Endothelial cell of umbilical vein (primary cell): ENCODE data around the gene LANCL1. TPM values are rescaled to one million over a fixed set of nuclear protein-coding genes. Genes with fewer than 3 reads are reported as not detected.

ENCODE experiments used
- BruUV-seq: library from RNA; stranded (reverse); fragments of 400-500 nt; replicated peaks from 2 replicates; lab custom pipeline; 2021; lab: Mats Ljungman, UMichigan
- CTCF ChIA-PET: fragments of 300-600, 350-600 bp; sonication (Branson Sonifier 250); formaldehyde crosslinking; loops from one replicate; lab custom pipeline; 2021; ENCODE audit warnings: antibody characterized with exemption, inconsistent platforms; lab: Charles Lee
- POLR2A ChIA-PET: fragments of 300-600, 350-600 bp; sonication (Branson Sonifier 250); formaldehyde crosslinking; loops from one replicate; lab custom pipeline; 2021; ENCODE audit warnings: antibody characterized with exemption, inconsistent platforms; lab: Charles Lee
- DNase-seq: peaks from one replicate; pipeline ENCODE4 v3.0.0-alpha.2; 2011; ENCODE audit warnings: low read depth, low spot score
- FAIRE-seq: peaks from 2 replicates; lab custom pipeline; 2011; peaks lifted over from hg19 to GRCh38; lab: Jason Lieb, UNC
- H2AFZ ChIP-seq: 2 replicates; pipeline ENCODE4 v1.6.0; 2012; ENCODE audit warnings: low read depth, low read length, control low read depth, inconsistent platforms
- H3K27ac ChIP-seq: 2 replicates; pipeline ENCODE4 v1.5.1; 2011; ENCODE audit warnings: low read depth, mild to moderate bottlenecking, control low read depth, low read length, moderate library complexity; ENCODE audit not compliant: insufficient read depth
- H3K27me3 ChIP-seq, 2 experiments: 2 replicates each; pipeline versions ENCODE4 v1.6.0 to v1.6.1; 2011; ENCODE audit warnings: low read length in 2 of 2, mixed read lengths in 1 of 2; ENCODE audit not compliant: control insufficient read depth in 2 of 2, insufficient read depth in 2 of 2
- H3K36me3 ChIP-seq, 2 experiments: 2 replicates in 1 of 2; 3 replicates in 1 of 2; pipeline ENCODE4 v1.5.1; 2011; ENCODE audit warnings: low read length in 2 of 2, mild to moderate bottlenecking in 1 of 2, moderate library complexity in 1 of 2; ENCODE audit not compliant: control insufficient read depth in 2 of 2, insufficient read depth in 2 of 2; ENCODE audit errors: extremely low read depth in 1 of 2
- H3K4me1 ChIP-seq: 3 replicates; pipeline ENCODE4 v1.5.1; 2011; ENCODE audit warnings: mild to moderate bottlenecking, low read length; ENCODE audit not compliant: control insufficient read depth, insufficient read depth; ENCODE audit errors: extremely low read depth
- H3K4me2 ChIP-seq: 2 replicates; pipeline ENCODE4 v1.6.1; 2011; ENCODE audit warnings: low read length, control low read depth, mixed read lengths; ENCODE audit not compliant: insufficient read depth
- H3K4me3 ChIP-seq, 3 experiments: fragments of 200-600 bp in 1 of 3; sonication (generic), shearing (Covaris generic) in 1 of 3; replicated peaks in 1 of 3; 2 replicates each; pipeline ENCODE4 v1.5.1; 2011 to 2016; ENCODE audit warnings: control low read depth in 3 of 3, low read length in 3 of 3, mild to moderate bottlenecking in 2 of 3, inconsistent platforms in 1 of 3, low read depth in 1 of 3, moderate library complexity in 1 of 3; ENCODE audit not compliant: insufficient read depth in 1 of 3
- H3K79me2 ChIP-seq: 2 replicates; pipeline ENCODE4 v1.6.0; 2012; ENCODE audit warnings: low read length, inconsistent platforms; ENCODE audit not compliant: control insufficient read depth, insufficient read depth
- H3K9ac ChIP-seq: replicated peaks from 2 replicates; pipeline ENCODE3; 2011; ENCODE audit warnings: low read length, control low read depth; ENCODE audit not compliant: insufficient read depth; ENCODE audit errors: extremely low read depth
- H3K9me1 ChIP-seq: replicated peaks from 3 replicates; pipeline ENCODE4 v1.6.0; 2011; ENCODE audit warnings: mild to moderate bottlenecking, low read length; ENCODE audit not compliant: control insufficient read depth, insufficient read depth; ENCODE audit errors: extremely low read depth
- H3K9me3 ChIP-seq: replicated peaks from 2 replicates; pipeline ENCODE4 v1.5.1; 2012; ENCODE audit warnings: low read length, inconsistent platforms; ENCODE audit not compliant: control insufficient read depth, insufficient read depth
- H4K20me1 ChIP-seq: replicated peaks from 2 replicates; pipeline ENCODE3; 2011; ENCODE audit warnings: mild to moderate bottlenecking, low read length; ENCODE audit not compliant: control insufficient read depth, insufficient read depth; ENCODE audit errors: extremely low read depth
- EZH2 ChIP-seq: IDR thresholded peaks from 2 replicates; pipeline ENCODE4 v1.6.1; 2012; ENCODE audit warnings: borderline replicate concordance, low read depth, mild to moderate bottlenecking, moderate library complexity, low read length, inconsistent platforms; ENCODE audit not compliant: severe bottlenecking
- FOS ChIP-seq: IDR thresholded peaks from 2 replicates; pipeline ENCODE4 v1.6.1; 2011; ENCODE audit warnings: mild to moderate bottlenecking, low read length, moderate library complexity, borderline replicate concordance; ENCODE audit not compliant: insufficient read depth
- GATA2 ChIP-seq: IDR thresholded peaks from 2 replicates; pipeline ENCODE4 v1.7.0; 2011; ENCODE audit warnings: low read depth, mild to moderate bottlenecking, moderate library complexity, mixed read lengths, low read length; ENCODE audit not compliant: insufficient read length, insufficient read depth
- JUN ChIP-seq: IDR thresholded peaks from 2 replicates; pipeline ENCODE4 v1.6.1; 2011; ENCODE audit warnings: borderline replicate concordance, low read depth; ENCODE audit not compliant: insufficient read length, insufficient read depth
- MAX ChIP-seq: IDR thresholded peaks from 2 replicates; pipeline ENCODE4 v1.6.1; 2011; ENCODE audit not compliant: insufficient read depth, insufficient read length
- MYC ChIP-seq: IDR thresholded peaks from one replicate; pipeline ENCODE4 v1.6.1; 2011; ENCODE audit warnings: mild to moderate bottlenecking, low read depth, low read length
- POLR2A ChIP-seq: IDR thresholded peaks from 2 replicates; pipeline ENCODE4 v1.6.1; 2012; ENCODE audit warnings: low read depth, mild to moderate bottlenecking, control low read depth, low read length
- POLR2AphosphoS5 ChIP-seq: IDR thresholded peaks from 2 replicates; pipeline ENCODE4 v1.6.1; 2012; ENCODE audit warnings: low read depth, mild to moderate bottlenecking, control low read depth, low read length, moderate library complexity; ENCODE audit not compliant: insufficient read depth
- dilution Hi-C: fragments of 300-500 bp; cut with MboI; formaldehyde crosslinking; loops from one replicate; pipeline ENCODE4 v1.15.0; 2019; ENCODE audit warnings: low sequenced_read_pairs; ENCODE audit not compliant: extremely low pct_ligation_motif_present
- intact Hi-C: fragments of 100-400 bp; cut with micrococcal nuclease; formaldehyde crosslinking; loops from one replicate; pipeline ENCODE4 v1.10.0; 2022
- polyA plus RNA-seq, 4 experiments: library from polyadenylated mRNA; depleted of rRNA in 3 of 4; stranded (reverse) in 3 of 4; unstranded in 1 of 4; fragments of >200 nt; gene quantifications; 2 replicates each; pipeline versions ENCODE4 v1.2.1 to v1.2.3, GENCODE V29; 2011 to 2012; ENCODE audit warnings: missing spikeins in 1 of 4
- total RNA-seq: library from RNA; stranded (reverse); gene quantifications from 2 replicates; pipeline ENCODE4 v1.2.3, GENCODE V29; 2021
- TF ChIP-seq, protein P1 (sequence below), 2 donors: IDR thresholded peaks; 1 replicate in 1 of 2; 2 replicates in 1 of 2; pipeline ENCODE4 v1.5.1; 2011; ENCODE audit warnings: low read length in 2 of 2, mild to moderate bottlenecking in 2 of 2, moderate library complexity in 2 of 2, control low read depth in 1 of 2, inconsistent platforms in 1 of 2, low read depth in 1 of 2; ENCODE audit not compliant: insufficient read depth in 1 of 2; ENCODE audit errors: extremely low read depth in 1 of 2

LANCL1 gene
- total and polyA plus RNA-seq, 2 donors (not counting 3 experiments of a cell fraction or from before 2014, with no cell fraction given), result 22.9 to 24.2 TPM

- POLR2A ChIA-PET, result no interaction called here
- CTCF ChIA-PET, result interaction anchor here (1.2 kb wide), 1 partner anchor 23 kb away, joined by 3 read pairs; no protein-coding TSS in a partner anchor
- no peak overlapping the region for H3K9ac ChIP-seq
These were observed 54.2 kb downstream of the LANCL1 start for GRCh38 chr2:210422366-210422765.

More at GRCh38 chr2:210422366-210422765, 54.2 kb downstream of the LANCL1 start:
- intact Hi-C loops (no loop called here), dilution Hi-C loops (no loop called here)
- FAIRE-seq, result no peak
- Histone ChIP-seq H3K27ac (no peak overlapping the region), H3K36me3 (no peaks in the 10 kb centered on the region), H4K20me1 (no peaks in the 10 kb centered on the region), H3K9me3 (no peaks in the 10 kb centered on the region), H3K9me1 (no peaks in the 10 kb centered on the region), H3K4me3 (no peak overlapping the region), H3K4me2 (no peak overlapping the region), H3K27me3 (no peaks in the 10 kb centered on the region), H2AFZ (no peak overlapping the region), H3K79me2 (no peaks in the 10 kb centered on the region), H3K4me1 (no peaks in the 10 kb centered on the region)
- TF ChIP-seq EZH2, result no peak
- no peak for TF ChIP-seq GATA2
- TF ChIP-seq POLR2A, result no peak
- TF ChIP-seq POLR2AphosphoS5, result no peak
- TF ChIP-seq JUN, result no peak
- TF ChIP-seq, protein P1, sequence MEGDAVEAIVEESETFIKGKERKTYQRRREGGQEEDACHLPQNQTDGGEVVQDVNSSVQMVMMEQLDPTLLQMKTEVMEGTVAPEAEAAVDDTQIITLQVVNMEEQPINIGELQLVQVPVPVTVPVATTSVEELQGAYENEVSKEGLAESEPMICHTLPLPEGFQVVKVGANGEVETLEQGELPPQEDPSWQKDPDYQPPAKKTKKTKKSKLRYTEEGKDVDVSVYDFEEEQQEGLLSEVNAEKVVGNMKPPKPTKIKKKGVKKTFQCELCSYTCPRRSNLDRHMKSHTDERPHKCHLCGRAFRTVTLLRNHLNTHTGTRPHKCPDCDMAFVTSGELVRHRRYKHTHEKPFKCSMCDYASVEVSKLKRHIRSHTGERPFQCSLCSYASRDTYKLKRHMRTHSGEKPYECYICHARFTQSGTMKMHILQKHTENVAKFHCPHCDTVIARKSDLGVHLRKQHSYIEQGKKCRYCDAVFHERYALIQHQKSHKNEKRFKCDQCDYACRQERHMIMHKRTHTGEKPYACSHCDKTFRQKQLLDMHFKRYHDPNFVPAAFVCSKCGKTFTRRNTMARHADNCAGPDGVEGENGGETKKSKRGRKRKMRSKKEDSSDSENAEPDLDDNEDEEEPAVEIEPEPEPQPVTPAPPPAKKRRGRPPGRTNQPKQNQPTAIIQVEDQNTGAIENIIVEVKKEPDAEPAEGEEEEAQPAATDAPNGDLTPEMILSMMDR (IDR thresholded peaks at IDR 0.05; ENCODE audit: extremely low read depth in 1 of 2, insufficient read depth in 1 of 2, low read depth in 1 of 2, low read length in 2 of 2), result no peak
- TF ChIP-seq MAX, result no peak
- TF ChIP-seq FOS, result no peak
- no peak for TF ChIP-seq MYC
- no TSS peak for BruUV-seq
- no peak for DNase-seq
